Activated CD4-positive, alpha-beta T cell treated with anti-CD3 and anti-CD28 coated beads, Interleukin-2, Interleukin-4, amounts not matched to agents 100 ng/mL and 50 ng/mL, durations not matched to agents 16 hours and 8 hours (primary cell): ENCODE data around the gene CARD11.

Experiments used
- DNase-seq: peaks from one replicate; pipeline ENCODE4 v3.0.0-alpha.2; 2020; ENCODE audit warnings: low spot score

Gene CARD11

GRCh38 chr7:2905500-2905899 is 138.2 kb downstream of the CARD11 start:
- no peak for DNase-seq

GRCh38 chr7:2905027-2905426 is 138.6 kb downstream of the CARD11 start:
- no peak for DNase-seq

GRCh38 chr7:2904202-2904601 is 139.5 kb downstream of the CARD11 start:
- no peak for DNase-seq

GRCh38 chr7:2903682-2904162 is 139.9 kb downstream of the CARD11 start:
- DNase-seq = no peak

- no peak for DNase-seq
Observed at GRCh38 chr7:2897023-2897422, 146.6 kb downstream of the CARD11 start.

- DNase-seq = no peak
Observed at GRCh38 chr7:2896131-2896530, 147.5 kb downstream of the CARD11 start.

GRCh38 chr7:2894118-2894940 is 149.3 kb downstream of the CARD11 start:
- DNase-seq = peak; percentile 53

- DNase-seq = no peak
Observed at GRCh38 chr7:2893411-2893861, 150.2 kb downstream of the CARD11 start.

GRCh38 chr7:2892549-2892948 is 151.1 kb downstream of the CARD11 start:
- no peak for DNase-seq

GRCh38 chr7:2887816-2888215 is 155.9 kb downstream of the CARD11 start:
- no peak for DNase-seq

GRCh38 chr7:2886900-2887299 is 156.8 kb downstream of the CARD11 start:
- peak; percentile 71 for DNase-seq

- DNase-seq = no peak
Observed at GRCh38 chr7:2886391-2886790, 157.3 kb downstream of the CARD11 start.

GRCh38 chr7:2884161-2884560 is 159.5 kb downstream of the CARD11 start:
- no peak for DNase-seq

- no peak for DNase-seq
Observed at GRCh38 chr7:2883101-2883500, 160.6 kb downstream of the CARD11 start.

GRCh38 chr7:2882111-2882510 is 161.6 kb downstream of the CARD11 start:
- DNase-seq = no peak

- DNase-seq = no peak
Observed at GRCh38 chr7:2880874-2881533, 162.7 kb downstream of the CARD11 start.

- no peak for DNase-seq
Observed at GRCh38 chr7:2880051-2880450, 163.6 kb downstream of the CARD11 start.

GRCh38 chr7:2879354-2879753 is 164.3 kb downstream of the CARD11 start:
- DNase-seq = no peak

- DNase-seq = no peak
Observed at GRCh38 chr7:2878306-2878705, 165.4 kb downstream of the CARD11 start.

- DNase-seq = no peak
Observed at GRCh38 chr7:2876031-2876731, 167.5 kb downstream of the CARD11 start.

- no peak for DNase-seq
Observed at GRCh38 chr7:2873686-2874551, 169.7 kb downstream of the CARD11 start.

- DNase-seq = no peak
Observed at GRCh38 chr7:2873146-2873545, 170.5 kb downstream of the CARD11 start.
